GM19043 (cell line): Measurements from ENCODE around the gene DUSP16.
"Not testable (repeated sequence)": the region's sequence is repeated elsewhere in the genome, so short reads cannot be mapped to it uniquely, and the experiment has no call there.

ENCODE experiments used
- ATAC-seq: cut with Tn5 transposase; IDR thresholded peaks from one replicate; pipeline ENCODE4 v1.9.1; 2021; ENCODE audit warnings: low read depth; ENCODE audit not compliant: unreplicated experiment

DUSP16 gene

DNA sequence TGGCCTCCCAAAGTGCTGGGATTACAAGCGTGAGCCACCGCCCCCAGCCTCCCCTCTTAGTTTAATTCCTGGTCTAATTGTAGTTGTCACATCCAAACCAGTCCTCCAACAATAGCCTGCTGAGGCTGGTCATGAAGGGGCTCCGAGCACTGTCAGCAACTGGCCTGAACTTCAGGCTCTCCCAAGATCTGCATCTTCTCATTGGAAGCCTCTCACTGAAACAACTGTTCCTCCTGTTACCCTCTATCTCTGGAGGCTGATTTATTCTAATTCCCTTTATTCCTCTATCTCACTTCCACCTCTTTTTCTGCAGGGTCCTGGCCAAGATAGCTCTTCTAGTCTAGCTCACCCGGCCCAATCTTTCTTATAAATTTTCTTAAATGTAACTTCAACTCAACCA lies 89.4 kb downstream of the DUSP16 start:
- no peak for ATAC-seq

DNA sequence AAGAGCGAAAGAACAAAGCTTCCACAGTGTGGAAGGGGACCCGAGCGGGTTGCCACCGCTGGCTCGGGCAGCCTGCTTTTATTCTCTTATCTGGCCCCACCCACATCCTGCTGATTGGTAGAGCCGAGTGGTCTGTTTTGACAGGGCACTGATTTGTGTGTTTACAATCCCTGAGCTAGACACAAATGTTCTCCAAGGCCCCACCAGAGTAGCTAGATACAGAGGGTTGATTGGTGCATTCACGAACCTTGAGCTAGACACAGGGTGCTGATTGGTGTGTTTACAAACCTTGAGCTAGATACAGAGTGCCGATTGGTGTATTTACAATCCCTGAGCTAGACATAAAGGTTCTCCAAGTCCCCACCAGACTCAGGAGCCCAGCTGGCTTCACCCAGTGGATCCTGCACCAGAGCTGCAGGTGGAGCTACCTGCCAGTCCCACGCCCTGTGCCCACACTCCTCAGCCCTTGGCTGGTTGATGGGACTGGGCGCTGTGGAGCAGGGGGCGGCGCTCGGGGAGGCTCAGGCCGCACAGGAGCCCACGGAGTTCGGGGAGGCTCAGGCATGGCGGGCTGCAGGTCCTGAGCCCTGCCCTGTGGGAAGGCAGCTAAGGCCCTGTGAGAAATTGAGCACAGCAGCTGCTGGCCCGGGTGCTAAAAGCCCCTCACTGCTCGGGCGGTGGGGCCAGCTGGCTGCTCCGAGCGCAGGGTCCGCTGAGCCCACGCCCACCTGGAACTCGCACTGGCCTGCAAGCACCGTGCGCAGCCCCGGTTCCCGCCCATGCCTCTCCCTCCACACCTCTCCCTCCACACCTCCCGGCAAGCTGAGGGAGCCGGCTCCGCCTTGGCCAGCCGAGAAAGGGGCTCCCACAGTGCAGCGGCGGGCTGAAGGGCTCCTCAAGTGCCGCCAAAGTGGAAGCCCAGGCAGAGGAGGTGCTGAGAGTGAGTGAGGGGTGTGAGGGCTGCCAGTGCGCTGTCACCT lies 90.4 kb downstream of the DUSP16 start:
- ATAC-seq: not testable (repeated sequence)

DNA sequence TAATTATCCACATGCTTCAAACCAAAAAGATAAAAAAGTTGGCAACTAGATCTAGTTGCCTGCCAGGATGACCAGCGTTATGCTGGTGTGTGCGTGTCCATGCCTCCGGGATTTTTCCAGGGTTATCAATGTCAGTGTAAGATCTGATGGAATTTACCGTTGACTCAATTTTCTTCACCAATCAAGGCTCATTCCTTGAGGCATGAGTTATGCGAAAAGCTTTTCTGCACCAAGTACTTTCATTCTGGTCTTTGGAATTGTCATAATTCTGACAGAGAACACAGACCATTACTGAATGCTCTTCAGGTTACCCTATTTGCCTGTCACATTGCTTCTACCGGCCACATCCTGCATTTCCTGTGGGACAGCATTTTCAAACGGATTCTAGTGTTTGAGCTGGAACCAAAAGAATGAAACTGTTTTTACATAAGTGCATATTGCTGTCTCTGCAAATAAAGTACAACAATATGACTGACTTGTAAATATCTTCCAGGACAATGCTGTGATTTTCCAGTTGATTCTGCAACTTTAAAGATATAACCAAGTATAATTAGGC lies 91.8 kb downstream of the DUSP16 start:
- no peak for ATAC-seq

DNA sequence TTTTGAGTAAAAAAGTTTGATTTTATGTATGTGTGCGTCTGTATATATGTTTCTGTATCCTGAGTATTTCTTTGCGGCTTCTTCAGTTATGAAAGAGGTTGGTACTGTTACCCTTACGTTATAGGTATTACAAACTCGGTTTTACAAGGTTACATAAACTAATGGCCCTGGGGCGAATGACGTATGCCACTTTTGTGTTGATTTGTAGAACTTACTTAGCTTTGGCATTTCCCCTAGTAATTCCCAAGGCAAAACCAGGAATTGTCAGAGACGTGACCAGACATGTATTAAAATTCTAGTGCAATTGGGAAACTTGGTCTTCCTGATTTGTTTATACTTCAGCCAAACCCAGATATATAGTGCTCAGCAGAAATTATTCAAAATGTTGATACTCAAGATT lies 93.3 kb downstream of the DUSP16 start:
- ATAC-seq: no peak

DNA sequence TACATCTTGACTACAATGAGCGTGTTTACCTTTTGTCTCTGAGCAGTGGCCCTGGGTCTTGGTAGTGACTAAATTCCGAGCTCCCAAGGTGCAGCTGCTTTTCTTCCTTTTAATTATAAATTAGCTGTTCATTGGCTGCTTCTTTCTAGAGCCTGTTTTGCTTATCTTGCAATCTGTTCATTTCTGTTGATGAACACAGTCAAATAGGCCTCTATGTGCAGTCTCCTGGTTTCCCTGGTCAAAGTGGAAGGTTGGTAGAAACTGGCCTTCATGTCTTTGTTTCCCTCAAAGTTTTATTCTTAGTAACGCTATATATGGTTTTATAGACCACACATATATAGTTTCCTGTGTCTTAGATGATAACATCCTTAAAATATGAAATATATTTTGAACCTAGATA lies 94.1 kb downstream of the DUSP16 start:
- ATAC-seq: no peak

DNA sequence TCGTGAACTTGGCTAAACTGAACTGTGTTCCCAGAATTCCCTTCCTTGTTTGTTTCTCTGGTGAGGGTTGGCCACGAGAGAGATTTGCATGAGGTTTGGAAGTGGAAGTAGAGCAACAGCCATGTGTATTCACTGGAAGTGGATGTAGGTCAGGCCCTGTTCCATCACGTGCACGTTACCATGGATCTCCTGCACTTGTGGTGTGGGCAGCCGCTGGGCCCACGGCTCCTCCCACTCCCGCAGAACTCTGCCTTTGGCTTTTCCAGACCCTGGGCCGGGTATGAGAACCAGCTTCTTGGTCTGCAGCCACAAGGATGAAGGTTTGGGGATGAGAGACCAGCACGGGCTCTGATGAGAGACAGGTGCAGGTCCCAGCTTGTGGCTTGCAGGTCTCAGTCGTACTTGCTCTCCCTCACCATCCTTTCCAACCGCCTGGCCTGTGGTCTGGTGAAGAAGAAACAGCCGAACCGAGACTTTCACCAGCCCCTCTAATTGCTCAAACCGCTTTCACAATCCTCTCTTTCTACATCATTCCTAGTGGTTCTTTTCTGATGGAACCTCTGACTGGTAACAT lies 94.9 kb downstream of the DUSP16 start:
- no peak for ATAC-seq

DNA sequence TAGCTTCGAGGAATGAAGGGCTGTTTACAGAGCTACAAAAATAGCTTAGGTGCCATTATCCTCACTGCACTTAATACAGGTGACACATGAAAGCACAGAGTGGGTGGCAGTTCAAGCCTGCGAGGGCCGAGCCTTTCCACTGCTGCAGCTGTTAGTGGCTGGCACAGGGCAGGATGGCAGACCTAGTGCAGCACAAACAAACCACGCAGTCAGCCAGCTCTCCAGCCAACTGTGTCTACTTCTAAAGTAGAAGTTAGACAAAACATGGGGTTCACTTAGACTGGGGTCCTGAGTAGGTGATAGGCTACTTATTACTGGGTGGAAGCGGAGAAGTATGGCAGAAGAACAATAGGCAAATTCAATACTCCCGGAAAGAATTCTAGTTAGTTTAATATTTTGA lies 95.4 kb downstream of the DUSP16 start:
- ATAC-seq: no peak

DNA sequence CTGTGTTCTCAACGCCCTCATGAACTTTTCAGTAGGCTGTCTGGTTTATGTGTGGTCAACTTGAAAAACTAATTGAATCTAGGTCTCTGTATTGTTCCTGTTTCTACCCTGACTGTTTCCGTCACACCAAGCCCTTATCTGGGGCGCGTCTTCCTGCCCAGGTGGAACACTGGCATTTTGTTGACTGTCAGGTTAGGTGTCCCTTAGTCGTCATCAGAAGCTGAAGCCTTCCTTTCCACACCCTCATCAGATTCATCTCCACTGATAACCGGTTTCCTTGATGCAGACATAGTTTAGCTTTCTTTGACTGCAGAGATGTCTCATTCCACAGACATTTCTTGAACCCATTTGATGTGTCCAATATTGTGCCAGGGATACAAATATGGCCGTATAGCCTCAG lies 96.5 kb downstream of the DUSP16 start:
- no peak for ATAC-seq

DNA sequence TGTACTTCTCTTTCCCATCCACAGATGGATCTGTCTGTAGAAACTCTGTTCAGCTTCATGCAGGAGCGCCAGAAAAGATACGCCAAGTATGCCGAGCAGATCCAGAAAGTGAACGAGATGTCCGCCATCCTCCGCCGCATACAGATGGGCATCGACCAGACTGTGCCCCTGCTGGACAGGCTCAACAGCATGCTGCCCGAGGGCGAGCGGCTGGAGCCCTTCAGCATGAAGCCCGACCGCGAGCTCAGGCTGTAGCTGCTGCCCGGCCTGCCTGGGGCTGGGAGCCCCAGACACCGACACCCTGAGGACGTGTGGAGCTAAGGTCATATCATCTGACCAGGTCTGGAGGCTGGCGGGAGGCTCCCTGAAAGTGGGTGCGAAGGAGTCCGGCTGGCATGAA lies 97.1 kb downstream of the DUSP16 start:
- no peak for ATAC-seq

DNA sequence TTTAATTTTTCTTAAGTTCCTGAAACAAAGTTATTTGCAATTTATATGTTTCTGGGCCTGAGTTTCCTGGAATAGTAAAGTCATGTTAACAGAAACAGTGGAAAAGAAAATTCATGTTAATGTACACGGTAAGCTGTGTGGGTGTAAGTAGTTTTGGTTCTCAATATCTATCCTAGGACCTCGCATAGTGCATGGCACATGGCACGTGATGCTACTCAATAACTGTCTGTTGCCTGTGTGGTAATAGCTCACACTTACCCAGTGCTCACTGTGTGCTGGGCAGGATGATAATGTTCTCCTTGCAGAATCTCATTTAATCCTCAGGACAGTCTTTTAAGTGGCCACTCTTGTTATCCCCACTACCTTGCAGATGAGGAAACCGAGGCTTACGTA lies 100.7 kb downstream of the DUSP16 start:
- no peak for ATAC-seq

DNA sequence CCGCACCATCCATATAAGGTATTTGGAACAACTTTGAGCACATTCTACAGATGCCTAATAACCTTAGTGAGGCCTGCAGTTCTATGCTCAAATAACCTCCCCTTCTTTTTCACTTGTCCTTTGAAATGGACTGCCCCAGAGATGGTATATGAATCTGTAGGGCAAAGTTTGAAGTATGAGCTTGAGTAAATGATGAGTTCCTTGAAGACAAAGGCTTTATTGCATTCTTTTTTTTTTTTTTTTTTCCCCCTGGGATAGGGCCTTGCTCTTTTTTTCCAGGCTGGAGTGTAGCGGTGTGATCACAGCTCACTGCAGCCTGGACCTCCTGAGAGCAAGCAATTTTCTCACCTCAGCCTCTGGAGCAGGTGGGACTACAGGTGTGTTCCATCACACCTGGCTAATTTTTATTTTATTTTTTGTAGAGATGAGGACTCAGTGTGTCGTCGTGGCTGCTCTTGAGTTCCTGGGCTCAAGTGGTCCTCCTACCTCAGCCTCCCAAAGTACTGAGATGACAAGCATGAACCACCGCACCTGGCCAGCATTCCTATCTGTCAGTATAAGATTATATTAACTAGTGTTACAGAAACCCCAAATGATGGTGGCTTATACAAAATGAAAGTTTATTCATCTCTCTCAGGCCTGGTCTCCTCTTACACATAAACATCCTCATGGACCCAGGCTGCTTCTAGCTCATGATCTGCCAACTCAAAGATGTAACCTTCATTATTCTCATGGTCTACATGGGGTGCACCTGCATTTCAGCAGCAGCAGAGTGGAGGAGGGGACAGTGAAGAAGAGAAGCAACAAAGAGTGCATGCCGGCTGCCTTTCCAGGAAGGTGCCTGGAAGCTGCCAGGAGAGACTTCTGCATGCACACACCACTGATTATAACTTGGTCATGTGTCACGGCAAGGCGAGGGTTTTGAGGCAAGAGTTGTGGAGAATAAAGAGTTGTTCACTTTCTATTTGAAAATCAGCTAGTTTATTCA lies 101.4 kb downstream of the DUSP16 start:
- ATAC-seq: no peak

DNA sequence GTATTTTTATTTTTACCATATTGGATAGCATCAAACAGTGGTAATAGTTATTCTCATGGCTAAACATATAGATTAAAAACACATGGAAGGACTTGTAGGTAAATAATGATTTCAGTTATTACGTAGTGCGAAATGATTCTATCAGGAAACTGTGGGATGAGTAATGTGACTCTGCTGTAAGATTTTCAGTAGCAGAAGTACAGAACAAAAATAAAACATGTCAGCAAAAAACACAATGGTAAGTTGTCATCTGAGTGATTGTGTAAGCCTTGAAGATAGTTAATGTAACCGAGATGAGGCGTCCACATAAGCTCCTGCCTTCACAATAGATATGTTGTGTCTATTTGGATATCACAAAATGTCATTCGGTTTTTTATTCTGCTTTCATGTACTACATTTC lies 106.0 kb downstream of the DUSP16 start:
- ATAC-seq: no peak

DNA sequence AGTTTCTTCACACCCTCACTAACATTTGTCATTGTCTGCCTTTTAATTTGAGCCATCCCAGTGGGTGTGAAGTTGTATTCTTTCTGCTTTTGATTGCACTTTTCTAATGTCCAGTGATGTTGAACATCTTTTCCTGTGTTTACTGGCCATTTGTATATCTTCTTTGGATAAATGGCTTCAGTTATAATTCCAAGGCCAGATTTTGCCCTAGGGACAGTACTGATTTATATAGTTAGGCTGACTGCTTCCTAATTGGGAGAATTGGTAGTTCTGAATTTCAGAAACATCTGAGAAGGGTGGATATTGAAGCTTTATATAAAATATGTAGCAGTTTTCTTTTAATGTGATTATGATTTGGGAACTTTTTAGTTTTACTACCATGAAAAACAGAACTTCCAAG lies 108.3 kb downstream of the DUSP16 start:
- no peak for ATAC-seq

DNA sequence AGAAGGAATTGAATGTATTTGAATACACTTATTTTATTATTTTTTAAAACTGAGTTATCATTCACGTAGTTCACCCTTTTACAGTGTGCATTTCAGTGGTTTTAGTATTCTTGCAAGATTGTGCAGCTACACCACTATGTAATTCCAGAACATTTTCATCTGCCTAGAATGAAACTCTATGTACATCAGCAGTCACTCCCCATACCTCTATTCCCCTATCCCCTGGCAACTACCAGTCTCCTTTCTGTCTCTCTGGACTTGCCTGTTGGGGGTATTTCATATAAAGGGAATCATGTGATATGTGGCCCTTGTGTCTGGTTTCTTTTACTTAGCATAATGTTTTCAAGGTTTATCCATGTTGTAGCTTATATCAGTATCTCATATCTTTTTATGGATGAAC lies 109.0 kb downstream of the DUSP16 start:
- no peak for ATAC-seq

DNA sequence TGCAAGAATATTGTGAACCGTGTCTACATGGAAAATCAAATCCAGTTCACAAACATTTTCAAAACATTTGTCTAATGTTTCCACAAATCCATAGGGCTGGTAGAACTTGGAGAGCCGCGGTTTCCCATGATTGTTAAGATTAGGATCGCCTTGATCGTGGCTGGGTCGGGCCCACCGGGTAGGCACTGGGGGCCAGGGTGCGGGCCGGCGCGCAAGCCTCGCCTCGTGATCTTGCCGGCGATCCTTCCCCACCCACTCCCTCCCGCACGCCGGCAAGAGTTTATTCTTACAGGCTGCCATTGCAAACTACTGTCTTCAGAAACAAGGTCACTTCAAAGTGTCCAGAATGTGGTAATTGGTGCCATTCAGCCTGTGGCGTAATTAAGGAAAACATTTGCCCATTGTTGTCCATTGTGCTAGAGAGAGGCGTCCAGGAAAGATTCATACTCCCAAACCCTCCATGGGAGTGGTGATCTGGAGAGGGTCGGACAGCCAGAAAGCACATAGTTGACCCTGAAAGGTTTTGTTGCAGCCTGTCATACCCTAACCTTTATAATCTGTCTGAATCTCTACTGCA lies 110.2 kb downstream of the DUSP16 start:
- ATAC-seq: no peak

DNA sequence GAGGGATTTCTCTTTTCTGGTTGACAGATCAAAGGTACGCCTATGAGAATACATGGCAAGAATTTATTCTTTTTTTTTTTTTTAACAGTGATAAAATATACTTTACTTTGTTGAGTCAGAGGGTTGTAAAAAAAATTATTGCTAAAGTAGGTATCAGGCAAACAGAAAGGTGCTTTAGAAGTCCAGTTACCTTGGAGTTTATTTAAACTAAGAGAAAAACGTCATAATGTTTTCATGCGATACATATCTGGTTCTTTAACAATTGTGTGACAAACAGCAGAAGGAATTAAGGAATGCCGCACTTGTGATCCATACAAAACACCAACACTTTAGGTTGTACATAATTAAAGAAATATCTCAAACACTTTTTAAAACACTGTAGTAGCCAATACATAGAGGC lies 111.6 kb downstream of the DUSP16 start:
- ATAC-seq: no peak

DNA sequence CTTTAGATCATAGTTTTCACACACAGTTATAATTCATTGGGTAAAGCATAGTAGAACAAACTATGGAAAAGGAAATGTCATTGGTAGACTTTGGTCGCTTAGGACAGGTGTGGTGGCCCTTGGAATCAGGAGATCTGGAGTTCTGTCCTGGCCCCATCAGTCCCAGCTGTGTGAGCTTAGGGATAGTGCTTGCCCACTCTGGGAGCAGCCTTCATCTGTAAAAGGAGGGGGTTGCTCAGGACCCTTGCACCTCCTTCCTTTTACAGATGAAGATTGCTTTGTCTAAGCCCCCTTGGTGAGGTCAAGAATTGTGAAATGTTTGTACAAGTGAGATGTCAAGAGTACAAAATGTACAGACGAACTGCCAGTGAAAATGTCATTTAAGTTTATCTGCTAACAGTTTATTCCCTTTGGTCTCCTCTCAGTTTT lies 112.6 kb downstream of the DUSP16 start:
- ATAC-seq: no peak

DNA sequence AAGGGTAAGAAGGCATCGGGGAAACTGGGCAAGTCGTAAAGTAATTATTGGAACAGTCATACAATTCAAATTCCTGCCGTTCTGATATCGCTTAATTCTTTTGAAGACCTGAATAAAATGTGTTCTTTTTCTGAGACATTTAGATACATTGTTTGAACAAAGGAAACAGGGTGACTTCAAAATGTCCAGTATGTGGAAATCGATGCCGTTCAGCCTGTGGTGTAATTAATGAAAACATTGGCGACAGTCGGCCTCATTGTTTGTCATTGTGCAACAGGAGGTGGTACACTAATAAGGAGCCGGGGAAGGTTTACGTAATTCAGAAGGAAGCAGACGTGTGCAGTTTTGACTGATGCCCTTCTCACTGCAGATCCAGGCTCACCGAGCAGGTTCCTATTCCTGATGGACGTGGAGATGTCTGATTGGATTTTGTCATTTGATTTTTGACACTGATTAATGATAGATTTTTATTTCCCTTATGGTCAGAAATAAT lies 113.1 kb downstream of the DUSP16 start:
- ATAC-seq: no peak

DNA sequence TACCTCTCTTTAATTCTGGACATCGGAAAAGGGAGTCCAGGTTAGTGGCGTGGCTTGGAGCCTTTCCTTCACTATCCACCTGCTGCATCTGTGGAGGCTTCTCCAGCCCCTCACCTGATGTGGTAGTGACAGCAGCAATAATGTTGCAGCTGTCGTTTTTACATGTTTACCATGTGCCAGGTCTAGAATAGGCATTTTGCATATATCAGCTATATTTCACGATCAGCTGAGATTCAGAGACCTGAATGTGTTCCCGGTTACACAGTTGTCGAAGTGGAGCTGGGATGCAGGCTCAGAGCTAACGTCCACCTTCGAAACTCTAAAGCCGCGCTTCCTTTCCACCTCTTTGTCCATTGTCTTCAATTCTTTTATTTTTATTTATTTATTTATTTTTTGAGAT lies 114.8 kb downstream of the DUSP16 start:
- no peak for ATAC-seq

DNA sequence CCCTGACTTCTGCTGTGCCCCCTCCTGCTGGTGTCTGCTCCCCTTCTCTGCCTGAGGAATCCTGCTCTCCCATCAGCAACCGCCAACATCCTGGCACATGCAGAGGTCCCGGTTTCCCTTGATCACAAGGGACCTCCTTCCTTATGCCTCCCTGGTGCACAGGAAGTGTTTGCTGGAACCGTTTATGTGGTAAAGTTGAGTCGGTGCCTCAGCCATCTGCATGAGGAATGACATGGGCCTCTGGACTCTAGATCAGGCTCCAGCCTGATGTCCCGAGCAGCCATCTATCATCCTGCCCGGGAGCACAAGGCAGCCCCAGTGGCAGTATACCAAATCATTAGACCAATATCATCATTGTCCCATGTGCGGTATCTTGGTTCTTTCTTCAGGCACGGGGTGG lies 115.4 kb downstream of the DUSP16 start:
- no peak for ATAC-seq
